T-helper 1 cell (primary cell): ENCODE results near the gene PDE5A.
"Not testable (repeated sequence)": the region's sequence is repeated elsewhere in the genome, so short reads cannot be mapped to it uniquely, and the experiment has no call there.

Experiments used
- DNase-seq, 5 donors: peaks; one replicate each; pipeline ENCODE4 v3.0.0-alpha.2; 2012 to 2020
- total RNA-seq, 4 donors: gene quantifications; one replicate each; lab custom pipeline; 2026; lab: John Stamatoyannopoulos, UW

PDE5A gene
- total RNA-seq = 1.5 to 2.0 (median 1.8) reads per million in 4 donors

DNA sequence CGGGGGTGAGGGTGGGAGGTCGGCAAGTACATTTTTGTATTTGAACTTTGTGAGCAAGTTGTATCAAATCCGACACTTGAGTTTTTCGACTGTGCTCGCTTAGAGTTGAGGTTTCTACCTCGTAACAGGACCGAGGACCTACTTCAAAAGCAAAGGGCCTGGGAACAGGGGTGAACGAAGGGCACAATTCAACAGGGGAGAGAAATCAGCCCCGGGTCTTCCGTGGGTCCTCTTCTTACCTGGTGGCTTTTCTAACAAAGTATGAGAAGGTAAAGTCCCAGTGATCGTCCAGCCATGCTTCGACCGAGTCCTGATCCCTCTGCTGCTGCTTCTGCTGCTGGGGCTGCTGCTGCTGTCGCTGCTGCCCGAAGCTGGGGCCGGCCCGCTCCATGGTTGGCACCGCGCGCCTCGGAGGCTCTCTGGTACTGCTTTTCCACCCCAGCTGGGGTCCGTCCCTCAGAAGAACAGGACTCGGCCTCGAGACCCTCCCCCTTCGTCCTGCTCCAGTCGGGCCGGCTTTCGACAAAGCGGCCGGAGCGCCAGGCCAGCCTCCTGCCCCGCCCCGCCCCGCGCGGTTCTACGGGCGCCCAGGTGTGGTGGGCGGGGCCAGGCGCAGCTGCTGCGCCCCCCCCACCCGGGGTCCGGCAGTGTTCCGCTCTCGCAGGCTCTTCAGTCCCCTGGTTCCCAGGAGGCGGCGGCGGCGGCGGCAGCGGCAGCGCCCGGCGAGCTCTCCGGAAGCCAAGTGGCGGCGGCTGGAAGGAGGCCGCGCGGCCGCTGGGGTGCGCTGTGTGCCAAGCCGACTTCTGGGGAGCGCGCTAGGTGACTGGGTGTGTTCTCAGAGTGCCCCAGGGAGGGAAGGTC is at the start of gene PDE5A:
PDE5A (minus strand) TSS at position 524 of the 861 bp plus-strand sequence; CDS start at position 391, 133 bp downstream.
- peak; percentile 50 to 72 (median 64) for DNase-seq

DNA sequence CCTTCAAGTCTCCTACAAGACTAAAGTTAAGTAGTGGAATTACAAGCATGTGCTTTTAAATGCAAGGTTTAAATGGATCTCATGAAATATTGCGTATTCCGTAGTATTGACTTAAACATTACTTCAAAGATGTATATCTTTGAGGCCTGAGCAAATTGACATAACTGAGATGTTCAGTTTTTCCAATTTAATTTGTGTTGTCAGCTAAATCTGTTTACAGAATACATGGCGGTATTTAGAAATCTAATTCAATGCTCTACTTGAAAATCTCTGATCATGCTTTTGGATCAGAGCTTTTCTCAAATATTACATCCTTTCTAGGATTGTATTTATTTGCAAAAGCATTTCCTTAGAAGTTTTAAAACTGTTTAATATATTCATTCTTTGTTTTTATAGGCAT is 47.5 kb upstream of the PDE5A start:
- DNase-seq = no peak

DNA sequence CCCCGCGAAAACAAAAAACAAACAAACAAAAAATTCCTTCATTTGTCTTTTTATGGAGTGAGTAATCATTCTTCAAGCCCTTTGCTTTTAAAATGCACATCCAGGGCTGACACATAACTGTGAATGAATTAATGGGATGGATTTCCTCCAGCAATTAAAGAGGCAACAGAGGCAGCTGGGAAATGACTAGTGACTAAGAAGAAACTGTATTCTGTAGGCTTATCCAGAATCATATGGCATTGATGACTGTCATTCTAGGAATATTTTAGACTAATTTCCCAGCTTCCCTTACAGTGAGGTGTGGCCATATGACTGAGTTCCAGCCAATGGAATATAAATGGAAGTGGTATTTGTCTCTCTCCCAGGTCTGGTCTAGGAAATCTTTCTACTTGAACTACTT is 46.8 kb upstream of the PDE5A start:
- DNase-seq = no peak

DNA sequence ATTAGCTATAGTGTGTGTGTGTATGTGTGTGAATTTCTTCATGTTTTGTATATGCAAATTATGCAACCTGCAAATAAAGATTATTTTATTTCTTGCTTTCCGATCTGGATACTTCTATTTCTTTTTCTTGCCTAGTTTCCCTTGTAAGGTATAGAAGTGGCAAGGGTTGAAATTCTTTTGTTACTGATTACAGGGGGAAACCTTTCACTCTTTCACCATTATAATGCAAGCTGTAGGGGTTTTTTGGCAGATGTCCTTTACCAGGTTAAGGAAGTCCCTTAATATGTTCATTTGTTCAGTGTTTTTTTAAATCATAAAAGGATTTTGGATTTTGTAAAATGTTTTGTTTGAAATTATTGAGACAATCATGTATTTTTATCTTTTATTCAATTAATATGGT is 44.3 kb upstream of the PDE5A start:
- no peak for DNase-seq

DNA sequence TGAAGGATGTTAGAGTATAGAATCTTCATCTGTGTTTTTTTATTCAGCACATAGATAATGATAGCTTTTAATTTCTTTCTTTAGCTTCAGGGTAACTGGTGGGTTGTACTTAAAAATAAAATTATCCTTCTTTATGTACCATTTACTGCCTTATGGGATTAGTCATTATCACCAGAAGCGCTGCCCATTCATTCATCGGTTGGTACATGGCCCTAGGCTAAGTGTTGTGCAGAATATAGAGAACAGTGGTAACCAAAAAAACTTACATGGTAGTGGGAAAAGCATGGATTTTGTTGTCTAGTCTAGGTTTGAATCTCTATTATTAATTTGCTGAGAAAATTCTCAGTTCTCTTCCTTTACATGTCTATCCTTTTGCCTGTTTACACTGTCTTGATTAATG is 43.5 kb upstream of the PDE5A start:
- DNase-seq = no peak

DNA sequence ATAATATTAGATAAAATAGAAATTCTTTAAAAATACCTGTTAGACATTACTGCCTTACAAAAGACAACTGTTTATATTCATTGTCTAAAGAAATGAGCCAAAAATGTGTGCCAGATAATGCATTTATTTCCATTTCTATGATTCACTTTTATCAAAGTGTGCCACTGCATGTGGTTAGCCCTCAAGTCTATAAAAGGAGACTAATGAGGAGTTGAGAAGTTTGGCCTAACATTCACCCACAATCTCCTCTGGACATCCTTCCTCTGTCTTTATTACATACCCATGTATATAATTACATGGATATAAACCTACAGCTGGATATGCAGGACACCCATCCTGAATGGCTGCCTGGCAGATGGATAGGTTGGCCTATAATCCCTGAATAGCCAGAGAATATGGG is 42.6 kb upstream of the PDE5A start:
- no peak for DNase-seq

DNA sequence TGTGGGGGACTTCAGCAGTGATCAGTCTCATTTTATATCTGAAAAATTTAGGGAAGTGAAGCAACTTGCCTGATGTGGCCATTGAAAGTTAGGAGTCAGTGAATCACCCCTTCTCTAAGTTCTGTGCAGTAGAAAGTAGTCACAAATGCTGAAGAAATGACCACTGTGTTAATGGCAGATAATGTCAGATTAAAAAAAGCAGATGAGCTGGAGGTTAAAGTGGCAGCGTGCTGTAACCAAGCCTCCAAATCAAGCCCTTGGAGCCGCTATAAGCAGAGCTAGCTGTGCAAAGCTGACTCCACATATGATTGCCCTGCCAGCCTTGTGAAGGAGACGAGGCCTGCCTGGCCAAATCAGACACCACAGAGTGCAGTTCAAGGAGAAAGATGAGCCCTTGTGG is 39.2 kb upstream of the PDE5A start:
- DNase-seq = no peak

DNA sequence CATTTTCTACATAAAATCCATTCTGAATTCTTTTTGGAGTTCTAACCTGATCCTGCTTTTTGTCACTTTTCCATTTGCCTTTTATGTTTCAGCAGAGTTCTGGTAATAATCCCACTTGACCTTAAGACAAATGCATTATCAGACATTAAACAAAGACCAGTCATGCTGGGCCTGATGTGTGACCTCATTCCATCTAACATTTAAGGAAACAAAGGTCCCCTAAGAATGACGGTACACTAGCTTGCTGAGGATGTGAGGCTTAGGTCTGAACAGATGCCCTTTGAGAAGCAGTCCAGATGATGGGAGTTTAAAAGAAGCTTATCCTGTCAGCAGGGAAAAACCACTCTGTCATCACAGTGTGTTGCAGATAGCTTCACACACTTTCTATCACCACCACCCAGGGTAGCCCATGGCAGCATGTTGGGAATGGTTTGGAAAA is 38.1 kb upstream of the PDE5A start:
- no peak for DNase-seq

DNA sequence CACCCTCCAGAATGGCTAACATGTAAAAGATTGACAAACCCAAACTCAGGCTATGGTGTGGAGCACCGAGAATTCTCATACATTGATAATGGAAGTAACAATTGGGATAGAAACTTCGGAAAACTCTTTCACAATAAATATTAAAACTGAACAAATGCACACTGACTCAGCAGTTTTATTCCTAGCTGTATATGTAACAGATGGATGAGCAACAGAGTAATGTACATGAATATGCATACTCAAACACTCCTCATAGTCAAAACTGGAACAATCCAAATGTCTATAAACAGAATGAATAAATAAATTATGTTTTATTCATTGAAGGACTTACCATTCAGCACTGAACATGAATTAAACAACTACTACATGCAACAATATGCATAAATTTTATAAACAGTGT is 37.1 kb upstream of the PDE5A start:
- no peak for DNase-seq

DNA sequence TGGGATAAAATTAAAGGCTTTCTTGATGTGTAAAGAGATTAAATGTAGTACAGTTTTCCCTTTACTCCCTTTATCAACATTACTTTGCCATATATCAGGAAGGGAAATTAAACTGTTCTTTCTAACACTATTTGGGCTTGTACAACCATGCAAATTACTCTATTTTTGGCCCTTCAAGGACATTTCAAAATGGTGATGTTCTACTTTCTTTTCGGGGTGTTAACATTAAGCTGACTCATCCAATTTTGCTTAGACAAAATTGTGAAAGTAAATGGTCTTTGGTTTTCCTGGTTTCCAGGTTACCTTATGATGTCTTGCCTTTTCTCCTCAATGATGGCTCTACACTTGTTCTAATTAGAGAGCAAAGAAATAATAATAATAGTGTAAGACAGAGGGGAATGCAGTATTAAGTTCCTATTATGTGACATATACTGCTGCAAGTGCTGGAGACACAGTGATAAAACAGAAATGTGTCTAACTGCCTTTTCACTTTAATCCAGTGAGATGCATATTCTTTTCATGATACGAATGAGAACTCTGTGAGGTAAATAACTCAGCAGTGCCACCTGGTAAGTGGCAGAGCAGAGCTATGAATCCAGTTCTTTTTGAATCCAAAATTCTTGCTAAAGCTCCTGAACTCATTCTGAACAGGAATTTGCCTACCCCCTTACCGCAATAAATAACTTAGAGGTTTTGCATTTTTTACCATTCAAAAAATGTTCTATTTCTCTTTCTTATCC is 35.7 kb upstream of the PDE5A start:
- no peak for DNase-seq

DNA sequence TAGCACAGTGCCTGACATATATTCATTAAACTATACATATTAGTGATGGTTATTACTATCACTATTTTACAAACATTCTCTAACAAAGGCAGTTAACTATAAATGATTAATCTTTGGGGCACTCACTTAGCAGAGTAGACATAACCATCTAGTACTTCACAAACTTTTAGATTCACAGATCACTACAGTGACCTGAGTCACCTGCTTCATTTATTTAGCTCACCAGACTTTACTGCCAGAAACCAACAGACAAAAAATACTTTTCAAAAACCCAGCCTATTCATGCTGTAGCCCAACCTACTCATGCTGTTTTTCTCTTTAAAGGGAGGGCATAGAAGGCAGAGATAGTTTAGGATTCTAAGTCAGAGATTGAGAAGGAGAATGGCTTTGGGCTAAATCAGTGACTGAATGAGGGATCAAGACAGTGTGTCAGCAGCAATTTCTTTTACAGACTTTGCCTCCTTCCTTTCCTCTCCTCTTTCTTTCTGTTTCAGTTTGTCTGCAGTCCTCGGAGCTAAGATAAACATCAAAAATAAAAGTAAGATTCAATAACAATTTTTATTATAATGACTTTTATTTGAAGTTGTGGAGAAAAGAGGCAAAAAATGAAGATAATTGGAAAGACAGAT is 34.7 kb upstream of the PDE5A start:
- DNase-seq = no peak

DNA sequence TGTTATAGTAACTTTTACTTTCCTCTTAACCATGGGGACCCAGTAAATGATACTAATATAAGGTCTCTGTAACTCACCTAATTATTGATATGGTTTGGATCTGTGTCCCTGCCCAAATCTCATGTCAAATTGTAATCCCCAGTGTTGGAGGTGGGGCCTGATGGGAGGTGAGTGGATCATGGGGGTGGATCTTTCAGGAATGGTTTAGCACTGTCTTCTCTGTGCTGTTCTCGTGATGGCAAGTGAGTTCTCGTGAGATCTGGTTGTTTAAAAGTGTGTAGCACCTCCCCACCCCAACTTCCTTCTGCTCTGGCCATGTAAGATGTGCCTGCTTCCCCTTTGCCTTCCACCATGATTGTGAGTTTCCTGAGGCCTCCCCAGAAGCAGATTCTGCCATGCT is 34.0 kb upstream of the PDE5A start:
- not testable (repeated sequence) for DNase-seq

DNA sequence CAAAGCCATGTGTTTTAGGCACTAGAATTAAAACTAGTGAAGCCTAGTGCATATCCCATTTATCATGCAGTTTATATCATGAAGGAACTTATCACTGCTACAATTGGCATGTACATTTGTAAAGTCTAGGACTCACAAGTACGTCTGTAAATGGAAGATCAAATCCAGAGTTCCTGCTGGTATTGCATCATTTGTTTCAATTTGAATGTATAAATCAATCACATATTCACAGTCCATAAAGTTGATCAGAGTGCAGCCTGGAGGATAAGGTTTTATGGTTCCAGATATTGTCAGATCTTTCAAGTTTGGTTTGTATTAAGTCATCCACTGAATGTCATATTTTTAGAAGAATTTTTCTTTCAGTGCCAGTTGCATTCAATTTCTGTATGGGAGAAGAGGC is 32.6 kb upstream of the PDE5A start:
- DNase-seq = no peak

DNA sequence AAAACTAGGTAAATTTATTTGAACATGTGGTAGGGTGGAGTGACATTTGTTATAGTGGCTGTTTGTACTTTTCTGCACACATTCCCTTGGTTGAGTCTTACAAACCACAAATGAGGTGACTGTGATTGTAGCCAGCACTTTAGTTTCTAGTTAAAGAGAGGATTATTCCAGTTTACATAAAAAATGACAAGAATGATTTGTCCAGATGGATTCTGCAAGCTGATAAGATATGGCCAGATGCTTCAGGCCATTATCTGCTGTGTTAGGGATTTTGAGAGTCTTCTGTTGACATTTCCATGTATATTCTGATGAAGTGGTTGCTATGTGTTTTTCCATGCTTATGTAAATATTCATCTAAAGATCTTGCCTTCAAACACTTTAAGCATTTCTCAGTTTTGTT is 31.0 kb upstream of the PDE5A start:
- DNase-seq = no peak

DNA sequence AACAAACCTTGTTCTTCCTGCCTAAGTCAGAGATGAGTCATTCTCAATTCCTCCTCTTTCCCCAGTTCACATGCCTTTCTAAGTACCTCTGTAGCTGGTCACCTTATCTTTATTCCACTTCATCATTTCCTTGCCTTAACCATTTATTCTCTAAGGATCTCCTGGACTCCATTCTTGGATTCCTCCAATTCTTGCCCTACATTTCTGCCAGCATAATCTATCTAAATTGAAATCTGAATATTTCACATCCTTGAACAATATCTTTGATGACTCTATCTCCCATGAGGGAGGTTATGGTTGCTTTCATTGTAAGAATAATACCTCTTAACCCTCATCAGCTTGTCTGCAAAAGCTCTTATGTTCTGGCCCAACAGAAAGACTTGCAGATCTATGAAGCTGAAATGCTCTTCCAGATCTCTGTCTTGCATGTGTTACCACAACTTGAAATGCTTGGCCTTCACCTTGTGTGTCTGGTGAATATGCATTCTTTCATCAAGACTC is 28.6 kb upstream of the PDE5A start:
- no peak for DNase-seq

DNA sequence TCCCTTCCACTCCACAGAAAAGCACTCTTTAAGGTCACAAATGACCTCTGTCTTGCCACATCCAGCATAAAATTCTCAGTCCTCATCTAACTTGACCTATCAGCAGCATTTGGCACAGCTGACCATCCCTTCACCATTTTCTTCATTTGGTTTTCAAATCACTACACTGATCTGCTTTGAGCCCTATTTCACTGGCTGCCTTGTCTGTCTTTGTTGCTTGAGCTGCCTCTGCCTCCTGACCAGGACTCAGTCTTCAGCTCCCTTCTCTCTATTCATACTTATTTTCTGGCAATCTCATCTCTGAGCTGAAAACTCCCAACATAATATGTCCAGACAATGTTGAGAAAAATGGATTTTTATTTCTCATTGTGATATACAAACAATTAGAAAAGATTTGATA is 27.7 kb upstream of the PDE5A start:
- DNase-seq = no peak

DNA sequence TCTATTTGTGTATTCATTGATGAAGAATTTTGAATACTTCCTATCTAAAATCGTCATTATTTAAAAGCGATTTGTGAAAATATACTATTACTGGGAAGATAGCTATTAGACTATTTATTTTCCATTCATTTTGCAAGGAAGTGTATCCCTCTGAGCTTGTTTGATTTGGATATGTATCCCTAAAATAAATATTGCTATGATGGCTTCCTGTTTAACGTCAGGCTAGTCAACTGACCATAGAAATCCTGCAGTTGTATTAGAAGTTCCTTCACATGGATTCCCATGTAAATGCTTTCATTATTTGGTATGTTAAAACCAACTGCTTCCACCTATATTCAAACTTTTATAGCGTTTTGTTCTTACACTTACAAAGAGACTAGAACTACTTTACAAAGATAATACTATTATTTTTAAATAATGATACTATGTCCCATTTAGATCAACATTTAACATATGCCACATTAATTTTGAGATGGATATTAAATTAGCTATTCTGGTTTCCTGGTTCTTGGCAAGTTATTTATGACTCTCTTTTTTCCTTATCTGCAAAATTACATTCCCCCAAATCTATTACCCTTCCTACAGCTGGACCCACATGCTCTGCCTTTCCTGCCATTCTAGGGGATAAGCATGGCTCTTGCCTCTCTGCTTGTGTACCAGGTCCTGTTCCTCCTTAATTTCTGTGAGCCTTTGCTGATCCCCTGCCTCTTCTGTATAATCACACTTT is 26.7 kb upstream of the PDE5A start:
- DNase-seq = no peak

DNA sequence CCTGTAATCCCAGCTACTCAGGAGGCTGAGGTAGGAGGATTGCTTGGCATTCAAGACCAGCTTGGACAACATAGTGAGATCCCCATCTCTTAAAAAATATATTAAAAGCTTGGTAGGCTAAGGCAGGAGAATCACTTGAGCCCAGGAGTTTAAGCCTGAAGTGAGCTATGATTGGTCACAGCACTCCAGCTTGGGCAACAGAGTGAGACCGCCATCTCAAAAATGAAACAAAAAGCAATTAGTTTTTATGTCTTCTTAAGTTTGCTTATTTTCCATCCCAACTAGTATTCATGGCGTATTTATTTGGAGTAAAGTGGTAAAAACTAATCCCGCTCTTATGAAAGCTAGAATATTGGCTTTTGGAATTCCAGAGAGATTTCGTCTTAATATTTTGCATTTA is 25.4 kb upstream of the PDE5A start:
- no peak for DNase-seq

DNA sequence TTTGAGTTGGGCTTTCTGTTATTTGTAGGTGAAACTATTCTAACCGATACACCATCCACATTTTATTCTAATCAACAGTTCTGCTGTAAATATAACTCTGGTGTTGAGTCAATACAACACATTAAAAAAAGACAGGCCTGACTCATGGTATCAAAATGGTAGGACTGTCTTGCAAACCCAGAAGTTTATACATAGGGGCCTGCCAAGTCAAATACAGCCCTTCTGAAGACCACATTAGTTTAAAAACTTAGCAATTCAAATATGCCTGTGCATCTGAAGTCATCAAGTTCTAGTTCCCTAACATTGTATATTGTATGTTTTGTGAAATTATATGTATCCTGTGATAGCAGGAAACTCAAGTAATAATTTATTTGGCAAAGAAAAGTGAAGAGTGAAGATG is 24.4 kb upstream of the PDE5A start:
- DNase-seq = no peak

DNA sequence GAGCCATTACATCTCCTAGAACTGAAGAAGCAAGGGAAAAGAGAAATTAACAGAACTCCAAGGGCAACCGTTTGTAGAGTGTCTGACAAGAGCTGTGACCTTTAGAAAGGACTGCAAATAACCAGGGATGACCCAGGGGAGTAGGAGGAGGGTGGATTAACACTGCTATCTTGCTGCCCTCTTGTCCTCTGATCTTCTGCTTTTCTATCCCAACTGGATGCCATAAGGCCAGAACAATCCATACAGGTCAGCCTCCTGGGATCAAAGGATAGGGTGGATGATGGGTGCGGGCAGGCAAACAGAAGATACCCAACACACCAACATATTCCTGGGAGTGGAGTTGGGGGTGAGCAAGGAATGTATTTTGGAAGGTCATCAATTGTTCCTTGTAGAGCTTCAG is 19.8 kb upstream of the PDE5A start:
- DNase-seq = no peak

DNA sequence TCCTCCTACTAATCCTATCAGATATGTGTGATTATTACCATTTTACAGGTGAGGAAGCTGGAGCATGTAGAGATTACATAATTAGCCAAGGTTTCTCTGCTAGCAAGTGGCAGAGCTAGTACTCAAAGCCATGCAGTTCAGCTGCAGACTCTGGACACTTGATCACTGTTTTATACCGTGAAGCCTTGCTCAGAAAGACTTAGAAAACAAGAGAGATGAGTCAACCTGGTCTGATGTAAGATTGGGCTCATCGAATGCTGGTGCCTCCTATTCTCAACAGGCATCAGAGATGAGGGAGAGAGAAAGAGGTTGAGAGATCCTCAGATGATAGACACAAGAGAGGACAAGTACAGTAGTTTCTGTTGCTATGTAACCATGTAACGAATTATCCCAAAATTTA is 19.0 kb upstream of the PDE5A start:
- DNase-seq = no peak

DNA sequence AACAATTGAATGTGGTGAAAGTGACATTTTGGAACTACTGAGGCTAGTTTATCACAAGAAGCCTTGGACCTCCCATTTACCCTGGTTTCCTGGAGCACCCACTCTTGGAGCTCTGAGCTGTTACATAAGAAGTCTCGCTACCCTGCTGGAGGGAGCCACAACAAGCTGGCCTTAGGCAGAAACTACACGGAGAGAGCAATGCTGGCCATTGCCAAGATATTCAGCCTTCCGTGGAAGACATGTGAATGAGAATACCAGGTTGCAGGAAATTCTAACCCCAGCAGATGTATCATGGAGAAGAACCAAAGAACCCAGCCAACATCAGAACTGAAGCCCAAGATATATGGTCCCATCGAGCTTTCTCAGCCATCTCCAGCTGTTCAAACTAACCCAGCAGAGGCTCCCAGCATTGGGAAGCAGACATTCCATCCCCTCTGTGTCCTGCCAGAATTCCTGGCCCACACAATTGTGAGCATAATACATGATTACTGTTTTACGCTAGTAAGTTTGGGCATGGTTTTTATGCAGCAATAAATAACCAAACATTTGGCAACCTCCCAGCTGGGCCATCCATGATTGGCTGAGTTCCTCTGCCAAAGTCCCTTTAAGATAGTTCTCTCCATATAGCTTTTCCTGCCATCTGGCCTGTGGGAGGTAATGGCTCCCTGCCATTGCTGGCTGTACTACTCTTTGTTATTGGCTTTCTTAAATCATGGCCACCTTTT is 17.9 kb upstream of the PDE5A start:
- DNase-seq = no peak
